Activated effector memory CD4-positive, alpha-beta T cell treated with Interleukin-2 at 50 U/mL for 16 hours (primary cell): ENCODE data around the gene CENPX.
"Not testable (repeated sequence)": the region's sequence is repeated elsewhere in the genome, so short reads cannot be mapped to it uniquely, and the experiment has no call there.

ENCODE experiments used
- DNase-seq: peaks from one replicate; pipeline ENCODE4 v3.0.0-alpha.2; 2020

The CENPX gene

GRCh38 chr17:81995463-81996231 lies 27.0 kb downstream of the CENPX start:
- no peak for DNase-seq

DNA sequence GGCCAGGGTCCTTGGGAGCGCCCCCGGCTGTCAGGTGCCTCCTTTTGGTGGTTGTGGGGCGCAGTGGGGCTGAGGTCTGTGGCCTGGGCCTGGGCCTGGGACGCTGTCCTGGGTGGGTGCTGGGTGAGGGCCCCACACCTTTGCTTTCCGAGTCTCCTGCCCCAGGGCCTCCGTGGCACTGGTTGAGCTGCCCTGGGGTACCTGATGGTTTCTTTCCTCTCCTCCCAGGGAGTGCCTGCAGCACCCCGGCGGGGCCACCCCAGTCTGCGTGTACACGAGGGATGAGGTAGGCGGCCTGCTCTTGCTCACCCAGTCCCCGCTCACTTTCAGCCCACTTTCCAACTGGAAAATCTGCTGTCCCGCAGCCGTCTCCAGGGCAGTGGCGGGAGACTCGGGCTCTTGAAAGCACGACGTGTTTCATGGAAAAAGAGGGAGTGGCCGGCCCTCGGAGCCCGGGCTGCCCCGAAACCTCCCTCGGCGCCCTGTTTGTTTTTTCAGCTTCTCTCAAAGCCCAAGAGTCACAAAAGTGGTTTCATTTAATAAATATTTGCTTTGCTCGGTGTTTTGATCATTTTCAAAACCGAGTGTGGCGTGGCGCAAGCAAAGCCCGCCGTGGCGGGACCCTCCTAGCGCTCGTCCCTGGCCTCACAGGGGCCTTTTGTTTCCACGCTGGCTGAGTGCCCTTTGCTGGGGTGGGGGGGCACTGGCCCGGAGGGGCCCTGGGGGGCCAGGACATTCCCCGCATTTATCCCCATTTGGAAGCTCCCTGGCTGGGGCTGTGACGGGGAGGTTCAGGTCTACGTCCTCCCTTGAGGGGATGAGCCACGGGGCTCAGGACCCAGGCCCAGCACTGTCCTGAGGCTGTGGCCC lies 27.9 kb downstream of the CENPX start:
- DNase-seq, result no peak

DNA sequence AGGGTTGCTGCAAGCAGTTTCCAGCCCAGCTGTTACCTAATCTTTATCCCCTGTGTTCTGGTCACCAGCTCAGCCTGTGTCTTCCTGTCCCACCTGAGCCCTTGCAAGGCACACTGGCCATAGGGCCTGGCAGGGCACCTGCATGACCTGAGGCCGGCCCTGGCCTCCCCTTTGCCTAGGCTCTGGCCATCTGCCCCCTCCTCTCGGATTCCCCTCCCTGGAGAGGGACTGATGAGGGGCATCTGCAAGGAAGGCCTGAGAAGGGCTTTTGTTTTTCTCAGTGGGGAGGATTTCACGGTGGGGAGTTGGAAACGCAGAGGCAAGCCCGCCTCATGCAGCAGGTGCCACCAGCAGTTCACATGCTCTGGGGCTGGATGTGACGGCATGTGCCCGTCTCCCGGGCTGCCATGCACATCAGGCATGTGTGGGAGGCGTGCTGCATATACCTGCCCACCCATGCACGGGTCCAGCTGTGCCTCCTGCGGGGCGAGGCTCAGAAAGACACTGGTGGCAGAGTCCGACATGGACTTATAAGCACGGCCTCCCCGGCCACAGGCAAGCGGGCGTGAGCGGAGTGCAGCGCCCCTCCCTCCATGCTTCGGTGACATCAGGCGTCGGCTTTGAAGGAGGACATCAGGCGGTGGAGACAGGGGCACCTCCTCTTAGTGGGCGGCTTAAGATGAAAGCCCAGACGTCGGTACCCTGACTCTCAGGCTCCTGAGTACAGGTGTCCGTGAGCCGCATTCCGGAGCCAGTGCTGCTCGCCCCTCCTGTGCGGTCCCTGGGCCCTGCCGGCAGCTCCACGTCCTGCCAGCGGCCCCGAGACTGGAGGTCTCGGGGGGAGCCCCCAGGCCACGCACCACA lies 28.7 kb downstream of the CENPX start:
- no peak for DNase-seq

DNA sequence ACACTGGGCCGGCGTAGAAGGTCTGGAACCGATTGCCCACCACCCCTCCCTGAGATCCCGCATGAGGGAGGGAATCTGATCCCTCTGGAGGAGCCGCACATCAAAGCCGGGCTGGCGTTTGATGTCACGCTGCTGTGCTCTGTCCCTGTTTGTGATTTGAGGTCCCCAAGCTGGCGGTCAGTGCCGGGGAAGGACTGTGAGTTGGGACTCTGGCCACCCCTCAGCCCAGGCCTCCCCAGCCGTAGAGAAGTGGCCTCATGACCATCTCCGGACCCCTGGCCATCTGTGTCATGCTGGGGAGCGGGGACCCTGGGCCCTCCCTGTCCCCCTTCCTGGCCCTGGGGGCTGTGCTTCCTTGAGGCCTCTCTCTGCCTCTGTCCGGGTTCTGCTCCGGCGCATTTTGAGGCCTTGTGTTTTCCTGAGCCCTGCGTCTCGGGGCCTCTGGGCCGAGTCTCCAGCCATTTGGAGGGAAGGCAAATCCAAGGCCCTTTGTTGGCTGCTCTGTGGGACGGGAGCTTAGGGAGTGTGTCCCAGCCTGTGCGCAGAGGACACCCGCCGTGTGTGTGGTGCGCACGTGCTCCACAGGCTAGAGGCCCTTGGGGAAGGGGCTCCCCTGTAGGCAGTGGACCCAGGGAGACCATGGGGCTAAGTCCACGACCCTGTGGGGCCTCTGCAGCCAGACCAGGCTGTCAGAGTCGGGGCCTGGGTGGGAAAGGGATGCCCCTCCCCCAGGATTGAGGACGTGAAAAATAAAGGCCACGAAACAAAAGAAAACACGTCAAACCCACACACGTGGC lies 30.2 kb downstream of the CENPX start:
- no peak for DNase-seq

DNA sequence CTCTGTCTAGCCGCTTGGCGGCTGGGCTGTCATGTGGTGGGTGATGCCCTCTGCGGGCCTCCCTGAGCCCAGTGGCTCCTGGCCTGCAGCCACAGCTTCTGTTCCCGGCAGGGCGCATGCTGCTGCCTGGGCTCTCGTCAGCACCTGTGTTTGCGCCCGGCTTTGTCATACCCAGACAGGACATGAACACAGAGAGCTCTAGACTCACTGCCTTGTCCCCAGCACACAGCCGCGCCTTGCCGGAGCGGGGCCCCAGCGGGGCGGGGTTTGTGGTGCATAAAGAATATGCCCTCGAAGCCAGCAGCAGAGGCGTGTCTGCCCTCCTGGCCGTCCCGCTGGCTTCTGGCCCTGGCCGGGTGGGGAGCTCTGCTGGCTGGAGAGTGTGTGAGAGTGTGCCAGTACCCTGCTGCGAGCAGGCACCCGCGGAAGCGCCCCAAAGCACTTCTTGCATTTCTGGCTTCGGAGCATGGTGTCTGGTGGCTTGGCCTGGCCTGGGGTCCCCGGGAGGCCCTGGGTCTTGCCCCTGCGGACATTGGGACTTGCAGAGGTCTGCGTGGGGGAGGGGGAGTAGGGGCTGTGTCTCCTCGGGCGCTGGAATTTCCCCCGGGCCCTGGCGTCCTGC lies 30.9 kb downstream of the CENPX start:
- no peak for DNase-seq

- DNase-seq, result no peak
These were observed 31.6 kb downstream of the CENPX start for GRCh38 chr17:81990836-81991683.

DNA sequence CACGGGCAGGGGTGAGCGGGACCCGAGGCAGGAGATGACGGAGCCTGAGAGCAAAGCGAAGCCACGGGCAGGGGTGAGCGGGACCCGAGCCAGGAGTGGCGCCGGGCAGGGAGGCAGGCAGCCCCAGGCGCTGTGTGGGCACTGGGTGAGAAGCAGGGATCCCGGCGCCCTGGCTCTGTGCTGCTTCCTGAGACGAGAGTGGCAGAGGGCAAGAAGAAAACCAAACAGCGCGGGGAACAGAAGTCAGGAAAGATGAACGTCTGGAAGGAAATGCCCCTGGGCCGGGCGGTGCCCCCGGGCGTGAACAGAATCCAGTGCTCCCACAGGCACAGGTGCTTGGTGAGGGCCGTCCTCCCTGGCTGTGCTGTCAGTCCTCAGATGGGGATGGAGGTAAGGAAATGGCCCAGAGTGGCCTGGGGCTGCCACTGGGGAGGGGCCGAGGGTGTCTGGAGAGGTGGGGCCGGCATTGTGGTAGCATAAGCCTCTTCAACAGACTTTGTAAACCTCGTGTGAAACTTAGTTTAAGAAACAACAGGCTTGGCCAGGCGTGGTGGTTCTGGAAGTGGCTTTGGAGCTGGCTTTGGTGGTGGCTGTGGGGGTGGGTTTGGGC lies 35.4 kb downstream of the CENPX start:
- no peak for DNase-seq

- DNase-seq, result no peak
These were observed 36.1 kb downstream of the CENPX start for GRCh38 chr17:81986606-81987005.

DNA sequence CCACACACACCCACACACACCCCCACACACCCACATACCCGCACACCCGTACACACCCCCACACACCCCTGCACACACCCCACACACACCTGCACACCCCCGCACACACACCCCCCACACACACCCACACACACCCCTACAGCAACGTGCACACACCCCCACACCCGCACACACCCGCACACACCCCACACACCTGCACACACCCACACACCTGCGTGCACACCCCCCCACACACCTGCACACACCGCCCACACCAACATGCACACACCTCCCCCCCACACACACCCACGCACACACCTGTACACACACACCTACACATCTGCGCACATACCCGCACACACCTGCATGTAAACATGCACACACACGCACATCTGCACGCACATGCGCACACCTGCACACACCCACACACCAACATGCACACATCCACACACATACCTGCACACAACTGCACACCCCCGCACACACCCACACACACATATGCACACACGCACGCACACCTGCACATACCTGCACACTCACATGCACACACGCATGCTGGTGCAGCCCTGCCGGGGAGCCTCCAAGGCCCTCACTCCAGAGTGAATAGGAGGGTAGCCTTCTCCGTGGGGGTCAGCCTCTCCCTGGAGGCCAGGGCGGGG lies 37.8 kb downstream of the CENPX start:
- DNase-seq, result no peak

DNA sequence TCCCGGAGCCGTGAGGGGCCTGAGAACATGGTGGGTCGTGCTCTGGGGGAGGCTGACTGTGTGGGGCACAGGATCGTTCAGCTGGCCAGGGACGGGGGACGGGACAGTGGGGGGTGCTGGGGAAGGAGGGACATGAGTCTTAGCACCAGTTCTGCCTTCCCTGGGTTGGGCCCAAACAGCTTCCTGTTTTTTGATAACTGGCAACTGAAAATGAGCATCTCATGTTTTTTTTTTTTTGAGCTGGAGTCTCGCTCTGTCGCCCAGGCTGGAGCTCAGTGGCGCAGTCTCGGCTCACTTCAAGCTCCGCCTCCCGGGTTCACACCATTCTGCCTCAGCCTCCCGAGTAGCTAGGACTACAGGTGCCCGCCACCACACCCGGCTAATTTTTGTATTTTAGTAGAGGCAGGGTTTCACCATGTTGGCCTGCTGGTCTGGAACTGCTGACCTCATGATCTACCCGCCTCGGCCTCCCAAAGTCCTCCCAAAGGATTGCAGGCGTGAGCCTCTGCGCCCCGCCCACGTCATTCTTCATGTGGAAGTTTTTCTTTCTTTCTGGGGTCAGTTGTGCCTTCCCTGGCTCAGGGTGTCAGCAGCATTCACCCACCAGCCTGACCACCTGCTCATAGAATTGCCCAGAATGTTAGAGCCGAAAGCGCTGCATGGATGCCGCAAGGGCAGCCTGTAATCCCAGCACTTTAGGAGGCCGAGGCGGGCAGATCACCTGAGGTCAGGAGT lies 38.9 kb downstream of the CENPX start:
- no peak for DNase-seq

DNA sequence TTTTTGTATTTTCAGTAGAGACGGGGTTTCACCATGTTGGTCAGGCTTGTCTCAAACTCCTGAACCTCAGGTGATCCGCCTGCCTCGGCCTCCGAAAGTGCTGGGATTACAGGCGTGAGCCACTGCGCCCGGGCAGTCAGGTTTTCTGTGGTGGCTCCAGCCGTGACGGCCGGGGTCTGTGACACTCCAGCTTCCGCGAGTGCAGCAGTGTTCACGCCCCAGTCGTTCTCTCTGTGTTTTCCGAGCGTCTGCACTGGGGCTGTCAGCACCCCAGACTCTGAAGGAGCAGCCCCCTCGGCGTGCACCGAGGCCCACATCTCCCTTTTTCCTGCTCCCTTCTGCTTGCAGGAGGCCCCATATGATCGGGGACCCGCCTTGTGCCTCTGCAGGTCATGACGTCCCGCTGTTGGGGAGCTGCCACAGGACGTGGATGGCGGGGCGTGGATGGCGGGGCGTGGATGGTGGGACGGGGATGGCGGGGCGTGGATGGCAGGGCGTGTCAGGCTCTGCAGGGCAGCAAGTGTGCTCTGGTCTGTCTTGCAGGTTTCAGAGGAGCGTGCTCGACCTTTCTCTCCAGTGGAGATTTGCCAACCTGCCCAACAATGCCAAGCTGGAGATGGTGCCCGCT lies 39.6 kb downstream of the CENPX start:
- no peak for DNase-seq

GRCh38 chr17:81981511-81981910 lies 41.2 kb downstream of the CENPX start:
- not testable (repeated sequence) for DNase-seq

DNA sequence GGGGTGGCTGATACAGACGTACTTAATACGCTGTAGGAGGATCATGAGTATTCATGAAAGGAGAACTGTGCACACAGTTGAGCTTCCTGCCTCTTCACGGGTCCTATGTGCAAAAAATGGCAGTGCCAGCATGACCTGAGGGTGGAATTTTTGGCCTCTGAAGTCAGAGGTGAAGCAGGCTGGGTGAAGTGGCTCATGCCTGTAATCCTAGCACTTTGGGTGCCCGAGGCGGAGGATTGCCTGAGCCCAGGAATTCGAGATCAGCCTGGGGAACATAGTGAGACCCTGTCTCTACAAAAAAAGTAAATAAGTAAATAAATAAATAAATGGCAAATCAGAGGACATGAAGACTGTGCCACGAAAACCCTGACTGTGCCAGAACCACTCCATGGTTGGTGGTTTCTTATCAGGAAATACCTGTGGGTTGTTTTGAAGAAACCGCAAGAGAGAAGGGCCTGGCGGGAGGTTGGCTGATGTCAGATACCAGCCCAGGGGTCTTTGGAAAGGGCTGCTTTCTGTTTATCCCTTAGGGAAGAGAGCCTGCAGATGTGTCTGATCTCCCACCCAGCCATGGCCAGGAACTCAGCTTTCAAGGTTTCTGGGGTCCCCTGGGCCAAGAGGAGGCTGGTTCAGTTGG lies 41.9 kb downstream of the CENPX start:
- DNase-seq, result no peak

- no peak for DNase-seq
These were observed 42.6 kb downstream of the CENPX start for GRCh38 chr17:81980122-81980521.

DNA sequence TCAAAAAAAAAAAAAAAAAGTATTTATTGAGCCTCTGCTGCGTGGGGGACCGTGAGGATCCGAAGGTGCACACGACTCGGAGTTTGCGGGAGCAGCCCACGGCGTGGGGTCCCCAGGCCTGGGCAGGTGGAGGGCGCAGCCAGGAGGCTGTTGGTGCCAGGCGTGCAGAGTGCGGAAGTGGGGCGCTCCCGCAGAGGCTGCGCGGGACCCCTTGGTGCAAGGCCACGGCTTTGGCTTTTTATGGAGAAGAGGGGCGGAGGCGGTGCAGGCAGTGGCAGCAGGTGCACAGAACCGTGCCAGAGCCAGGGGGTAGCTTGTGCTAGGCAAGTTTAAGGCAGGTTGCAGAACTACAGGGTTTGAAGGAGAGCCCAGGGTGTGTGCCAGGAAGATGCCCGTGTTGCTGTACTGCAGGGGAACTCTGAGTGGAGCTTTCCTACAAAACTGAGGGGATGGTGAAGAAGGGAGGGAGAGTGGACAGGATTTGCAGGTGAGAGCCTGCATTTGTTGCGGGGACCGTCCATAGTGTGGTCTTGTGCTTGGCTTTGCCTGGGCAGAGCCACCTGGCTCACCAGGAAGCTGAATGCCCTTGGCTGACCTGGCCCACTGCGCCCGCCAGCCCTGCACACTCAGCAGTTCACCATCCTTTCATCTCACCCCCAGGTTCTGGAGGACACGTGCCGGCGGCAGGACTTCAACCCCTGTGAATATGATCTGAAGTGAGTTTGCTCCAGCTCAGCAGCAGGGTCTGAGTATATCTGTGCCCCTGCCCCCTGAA lies 44.0 kb downstream of the CENPX start:
- no peak for DNase-seq

DNA sequence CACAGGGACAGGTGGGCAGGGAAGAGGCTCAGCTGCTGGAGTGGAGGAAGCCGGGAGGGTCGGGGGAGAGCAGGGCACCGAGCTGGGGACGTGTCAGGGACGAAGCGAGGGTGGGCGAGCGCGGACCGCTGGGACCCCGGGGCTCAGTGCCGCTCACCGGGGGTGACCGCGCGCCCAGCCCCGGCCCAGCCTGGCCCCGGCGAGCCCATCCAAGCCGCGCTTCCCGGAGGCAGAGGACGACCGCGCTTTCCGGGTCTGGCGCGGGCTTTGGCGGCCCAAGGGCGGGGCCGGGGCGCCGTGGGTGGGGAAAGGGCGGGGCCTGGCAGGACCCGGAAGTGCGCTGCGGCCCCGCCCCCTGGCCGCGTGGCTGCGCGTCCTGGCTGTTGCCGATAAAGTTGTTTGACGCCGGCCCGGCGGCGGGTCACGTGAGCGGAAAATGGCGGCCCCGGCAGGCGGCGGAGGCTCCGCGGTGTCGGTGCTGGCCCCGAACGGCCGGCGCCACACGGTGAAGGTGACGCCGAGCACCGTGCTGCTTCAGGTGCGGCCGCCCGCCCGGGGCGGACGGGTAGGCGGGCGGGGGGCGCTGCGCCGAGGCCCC lies 45.4 kb downstream of the CENPX start, which contains the start of gene ASPSCR1:
TSS of gene ASPSCR1 (plus strand) at position 419 of the 598 bp plus-strand sequence. CDS start at position 437, 18 bp downstream.
- peak; percentile 84 for DNase-seq
